Activated CD8-positive, alpha-beta T cell treated with anti-CD3 and anti-CD28 coated beads for 36 hours (primary cell): ENCODE measurements around the gene NSD1. TPM values are rescaled to one million over a fixed set of nuclear protein-coding genes. Genes with fewer than 3 reads are reported as not detected.

Experiments
- ATAC-seq: fragments of 200-7000 bp; cut with Tn5 transposase; one replicate; pipeline ENCODE4 v1.10.0; 2021; ENCODE audit warnings: mild to moderate bottlenecking, moderate library complexity
- CTCF ChIA-PET: fragments of 350-600 bp; sonication (Branson Sonifier 250); formaldehyde crosslinking; loops from one replicate; lab custom pipeline; 2021; ENCODE audit warnings: antibody characterized with exemption; lab: Charles Lee
- POLR2A ChIA-PET: fragments of 350-600 bp; sonication (Branson Sonifier 250); formaldehyde crosslinking; loops from one replicate; lab custom pipeline; 2021; ENCODE audit warnings: antibody characterized with exemption; lab: Charles Lee
- DNase-seq: peaks from one replicate; pipeline ENCODE4 v3.0.0-alpha.2; 2020
- H3K27ac Mint-ChIP-seq: one replicate; pipeline ENCODE4 v1.8.0; 2021; ENCODE audit warnings: mild to moderate bottlenecking, mixed read lengths
- H3K27me3 Mint-ChIP-seq: one replicate; pipeline ENCODE4 v1.8.0; 2021; ENCODE audit warnings: mixed read lengths
- H3K36me3 Mint-ChIP-seq: one replicate; pipeline ENCODE4 v1.8.0; 2021; ENCODE audit warnings: low read depth, mixed read lengths
- H3K4me1 Mint-ChIP-seq: one replicate; pipeline ENCODE4 v1.8.0; 2021; ENCODE audit warnings: low read depth, mixed read lengths
- H3K4me3 Mint-ChIP-seq: one replicate; pipeline ENCODE4 v1.8.0; 2021; ENCODE audit warnings: mild to moderate bottlenecking, moderate library complexity, mixed read lengths
- H3K9me3 Mint-ChIP-seq: one replicate; pipeline ENCODE4 v1.8.0; 2021; ENCODE audit warnings: mixed read lengths
- CTCF ChIP-seq: fragments of 200-600 bp; IDR thresholded peaks from one replicate; pipeline ENCODE4 v1.8.0; 2022; ENCODE audit warnings: antibody characterized with exemption, mild to moderate bottlenecking
- intact Hi-C: fragments of 100-400 bp; cut with micrococcal nuclease; formaldehyde crosslinking; loops from one replicate; pipeline ENCODE4 v1.10.0; 2022
- total RNA-seq, 2 experiments: library from RNA; stranded (reverse); gene quantifications; one replicate each; pipeline ENCODE4 v1.2.3, GENCODE V29; 2021

The NSD1 gene
- total RNA-seq, 2 experiments from 2014 or later = 60.1 to 64.8 TPM

GRCh38 chr5:177265395-177265794, 131.8 kb downstream of the NSD1 start:
- ATAC-seq (no peak), DNase-seq (no peak)
- H3K36me3 Mint-ChIP-seq = peaks cover 40% of the 10 kb centered on the region
- no peak for TF ChIP-seq CTCF
- CTCF ChIA-PET = interaction anchor here (3.5 kb wide), 1 partner anchor 13 kb away, joined by 13 read pairs; no protein-coding TSS in a partner anchor
- H3K27me3 Mint-ChIP-seq = no peaks in the 10 kb centered on the region
- peaks cover 3% of the 10 kb centered on the region for H3K4me1 Mint-ChIP-seq
- intact Hi-C loops = no loop called here
- no peaks in the 10 kb centered on the region for H3K9me3 Mint-ChIP-seq
- no peak overlapping the region for H3K27ac Mint-ChIP-seq
- POLR2A ChIA-PET = no interaction called here
- no peak overlapping the region for H3K4me3 Mint-ChIP-seq

GRCh38 chr5:177269232-177269895, 135.8 kb downstream of the NSD1 start:
- ATAC-seq = no peak
- peaks cover 27% of the 10 kb centered on the region for H3K36me3 Mint-ChIP-seq
- no peak for TF ChIP-seq CTCF
- H3K27ac Mint-ChIP-seq = no peak overlapping the region
- DNase-seq = no peak
- H3K4me3 Mint-ChIP-seq = no peak overlapping the region
- POLR2A ChIA-PET = no interaction called here
- H3K4me1 Mint-ChIP-seq = peaks cover under 1% of the 10 kb centered on the region
- no peaks in the 10 kb centered on the region for H3K27me3 Mint-ChIP-seq
- CTCF ChIA-PET = interaction anchor here (1.4 to 2.4 kb wide), 3 partner anchors 18 to 156 kb away, joined by 4 to 9 read pairs (median 4); no protein-coding TSS in a partner anchor
- intact Hi-C loops = no loop called here
- H3K9me3 Mint-ChIP-seq = no peaks in the 10 kb centered on the region

- H3K4me3 Mint-ChIP-seq = no peak overlapping the region
- ChIA-PET CTCF (interaction anchor here (1.4 to 2.4 kb wide), 3 partner anchors 18 to 156 kb away, joined by 4 to 9 read pairs (median 4); no protein-coding TSS in a partner anchor), POLR2A (no interaction called here)
- no peak for ATAC-seq
- H3K27me3 Mint-ChIP-seq = no peaks in the 10 kb centered on the region
- no peak overlapping the region for H3K27ac Mint-ChIP-seq
- intact Hi-C loops = no loop called here
- no peaks in the 10 kb centered on the region for H3K9me3 Mint-ChIP-seq
- peaks cover 23% of the 10 kb centered on the region for H3K36me3 Mint-ChIP-seq
- no peak for TF ChIP-seq CTCF
- DNase-seq = no peak
- H3K4me1 Mint-ChIP-seq = no peaks in the 10 kb centered on the region
Observed at GRCh38 chr5:177269976-177270375, 136.4 kb downstream of the NSD1 start.

- no peak for ATAC-seq
- Mint-ChIP-seq H3K27ac (no peak overlapping the region), H3K36me3 (peaks cover 26% of the 10 kb centered on the region), H3K27me3 (no peaks in the 10 kb centered on the region), H3K9me3 (no peaks in the 10 kb centered on the region), H3K4me3 (no peak overlapping the region), H3K4me1 (no peaks in the 10 kb centered on the region)
- no peak for DNase-seq
- POLR2A ChIA-PET = no interaction called here
- no peak for TF ChIP-seq CTCF
- intact Hi-C loops = no loop called here
- CTCF ChIA-PET = interaction anchor here (1.4 to 2.4 kb wide), 3 partner anchors 17 to 157 kb away, joined by 4 to 9 read pairs (median 4); no protein-coding TSS in a partner anchor
Observed at GRCh38 chr5:177270653-177271052, 137.1 kb downstream of the NSD1 start.

GRCh38 chr5:177271113-177271512, 137.5 kb downstream of the NSD1 start:
- CTCF ChIA-PET = interaction anchor here (2.0 to 2.4 kb wide), 2 partner anchors 38 to 157 kb away, joined by 4 to 9 read pairs; no protein-coding TSS in a partner anchor
- no peak for TF ChIP-seq CTCF
- Mint-ChIP-seq H3K36me3 (peaks cover 24% of the 10 kb centered on the region), H3K4me3 (no peak overlapping the region), H3K9me3 (no peaks in the 10 kb centered on the region), H3K27ac (no peak overlapping the region), H3K27me3 (no peaks in the 10 kb centered on the region), H3K4me1 (no peaks in the 10 kb centered on the region)
- POLR2A ChIA-PET = no interaction called here
- ATAC-seq = no peak
- no peak for DNase-seq
- intact Hi-C loops = no loop called here
